ENCODE results near the gene TAF6. TPM values are rescaled to one million over a fixed set of nuclear protein-coding genes. Genes with fewer than 3 reads are reported as not detected.

The TAF6 gene
- total and polyA plus RNA-seq, 9 of the 15 experiments (the other 6 are each of a cell fraction or from before 2014, with no cell fraction given): 0.78 to 78.7 (median 21.3) TPM

DNA sequence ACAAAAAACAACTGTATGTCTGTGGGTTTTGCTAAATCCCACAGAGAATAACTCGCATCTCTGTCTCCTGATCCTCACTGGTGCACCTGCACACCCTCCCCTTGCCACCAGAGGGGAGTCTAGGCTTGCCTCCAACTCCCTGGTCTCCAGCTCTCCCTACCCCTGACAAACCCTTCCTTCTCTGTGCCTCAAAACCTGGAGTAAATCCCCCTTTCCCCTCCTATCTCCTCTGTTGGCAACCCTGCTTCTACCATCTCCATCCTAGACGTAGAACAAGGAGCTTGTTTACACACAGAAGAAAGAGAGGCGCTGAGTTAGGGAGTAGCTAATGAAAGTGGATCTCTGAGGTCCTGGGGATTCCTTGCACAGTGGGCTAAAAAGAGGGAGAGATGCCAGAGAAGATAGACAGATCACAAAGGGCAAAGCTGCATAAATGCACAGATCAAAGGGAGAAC lies 13.6 kb upstream of the TAF6 start (continued):
- TF ChIP-seq ZFP36 (IDR thresholded peaks at IDR 0.05; ENCODE audit: low read depth, low read length, partially characterized antibody) (peak; percentile 7), MAFK (IDR thresholded peaks at IDR 0.05; ENCODE audit: low read length) (0 out of 2 replicates have a peak, but pooled peaks have one; percentile 12), E2F3 (CRISPR knock-in tag; IDR thresholded peaks at IDR 0.05) (0 out of 2 replicates have a peak, but pooled peaks have one; percentile 7), RNF2 (IDR thresholded peaks at IDR 0.05) (no peak), OTX1 (CRISPR knock-in tag; IDR thresholded peaks at IDR 0.05) (peak; percentile 84; the same call in 1 of the 2 replicates), CC2D1A (IDR thresholded peaks at IDR 0.05) (peak; percentile 98), HOXB6 (CRISPR knock-in tag; IDR thresholded peaks at IDR 0.05; ENCODE audit: borderline replicate concordance) (no peak), HIVEP1 (CRISPR knock-in tag; IDR thresholded peaks at IDR 0.05) (peak; percentile 64; the same call in 1 of the 2 replicates), ELF4 (CRISPR knock-in tag; IDR thresholded peaks at IDR 0.05) (peak; percentile 88), TOE1 (IDR thresholded peaks at IDR 0.05; ENCODE audit: borderline replicate concordance) (peak; percentile 56; the same call in 1 of the 2 replicates), TOE1 (CRISPR knock-in tag; IDR thresholded peaks at IDR 0.05; ENCODE audit: borderline replicate concordance, low read depth) (no peak), BCOR (IDR thresholded peaks at IDR 0.05) (peak; percentile 57; the same call in 1 of the 2 replicates), NFE2 (IDR thresholded peaks at IDR 0.05; ENCODE audit: low read depth) (no peak), HDAC1 (IDR thresholded peaks at IDR 0.05) (no peak), ZNF24 (IDR thresholded peaks at IDR 0.05) (peak; percentile 16; the same call in 1 of the 2 replicates)
- TF ChIP-seq, protein P1, sequence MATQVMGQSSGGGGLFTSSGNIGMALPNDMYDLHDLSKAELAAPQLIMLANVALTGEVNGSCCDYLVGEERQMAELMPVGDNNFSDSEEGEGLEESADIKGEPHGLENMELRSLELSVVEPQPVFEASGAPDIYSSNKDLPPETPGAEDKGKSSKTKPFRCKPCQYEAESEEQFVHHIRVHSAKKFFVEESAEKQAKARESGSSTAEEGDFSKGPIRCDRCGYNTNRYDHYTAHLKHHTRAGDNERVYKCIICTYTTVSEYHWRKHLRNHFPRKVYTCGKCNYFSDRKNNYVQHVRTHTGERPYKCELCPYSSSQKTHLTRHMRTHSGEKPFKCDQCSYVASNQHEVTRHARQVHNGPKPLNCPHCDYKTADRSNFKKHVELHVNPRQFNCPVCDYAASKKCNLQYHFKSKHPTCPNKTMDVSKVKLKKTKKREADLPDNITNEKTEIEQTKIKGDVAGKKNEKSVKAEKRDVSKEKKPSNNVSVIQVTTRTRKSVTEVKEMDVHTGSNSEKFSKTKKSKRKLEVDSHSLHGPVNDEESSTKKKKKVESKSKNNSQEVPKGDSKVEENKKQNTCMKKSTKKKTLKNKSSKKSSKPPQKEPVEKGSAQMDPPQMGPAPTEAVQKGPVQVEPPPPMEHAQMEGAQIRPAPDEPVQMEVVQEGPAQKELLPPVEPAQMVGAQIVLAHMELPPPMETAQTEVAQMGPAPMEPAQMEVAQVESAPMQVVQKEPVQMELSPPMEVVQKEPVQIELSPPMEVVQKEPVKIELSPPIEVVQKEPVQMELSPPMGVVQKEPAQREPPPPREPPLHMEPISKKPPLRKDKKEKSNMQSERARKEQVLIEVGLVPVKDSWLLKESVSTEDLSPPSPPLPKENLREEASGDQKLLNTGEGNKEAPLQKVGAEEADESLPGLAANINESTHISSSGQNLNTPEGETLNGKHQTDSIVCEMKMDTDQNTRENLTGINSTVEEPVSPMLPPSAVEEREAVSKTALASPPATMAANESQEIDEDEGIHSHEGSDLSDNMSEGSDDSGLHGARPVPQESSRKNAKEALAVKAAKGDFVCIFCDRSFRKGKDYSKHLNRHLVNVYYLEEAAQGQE (IDR thresholded peaks at IDR 0.05; ENCODE audit: borderline replicate concordance): peak; percentile 94
- TF ChIP-seq, protein P1 (CRISPR knock-in tag; IDR thresholded peaks at IDR 0.05; ENCODE audit: low read depth): no peak
- TF ChIP-seq, protein P2, sequence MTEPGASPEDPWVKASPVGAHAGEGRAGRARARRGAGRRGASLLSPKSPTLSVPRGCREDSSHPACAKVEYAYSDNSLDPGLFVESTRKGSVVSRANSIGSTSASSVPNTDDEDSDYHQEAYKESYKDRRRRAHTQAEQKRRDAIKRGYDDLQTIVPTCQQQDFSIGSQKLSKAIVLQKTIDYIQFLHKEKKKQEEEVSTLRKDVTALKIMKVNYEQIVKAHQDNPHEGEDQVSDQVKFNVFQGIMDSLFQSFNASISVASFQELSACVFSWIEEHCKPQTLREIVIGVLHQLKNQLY (CRISPR knock-in tag; conservative IDR thresholded peaks at IDR 0.05): 0 out of 4 replicates have a peak, but pooled peaks of 1 of the 2 experiments have one; percentile 21
- TF ChIP-seq, protein P3, sequence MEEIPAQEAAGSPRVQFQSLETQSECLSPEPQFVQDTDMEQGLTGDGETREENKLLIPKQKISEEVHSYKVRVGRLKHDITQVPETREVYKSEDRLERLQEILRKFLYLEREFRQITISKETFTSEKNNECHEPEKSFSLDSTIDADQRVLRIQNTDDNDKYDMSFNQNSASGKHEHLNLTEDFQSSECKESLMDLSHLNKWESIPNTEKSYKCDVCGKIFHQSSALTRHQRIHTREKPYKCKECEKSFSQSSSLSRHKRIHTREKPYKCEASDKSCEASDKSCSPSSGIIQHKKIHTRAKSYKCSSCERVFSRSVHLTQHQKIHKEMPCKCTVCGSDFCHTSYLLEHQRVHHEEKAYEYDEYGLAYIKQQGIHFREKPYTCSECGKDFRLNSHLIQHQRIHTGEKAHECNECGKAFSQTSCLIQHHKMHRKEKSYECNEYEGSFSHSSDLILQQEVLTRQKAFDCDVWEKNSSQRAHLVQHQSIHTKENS (CRISPR knock-in tag; IDR thresholded peaks at IDR 0.05): no peak

All from K562 (cell line).